Hepatic stellate cell (primary cell): Measurements from ENCODE around the gene COX19.

ENCODE experiments used
- DNase-seq: peaks from one replicate; pipeline ENCODE4 v3.0.0; 2011; ENCODE audit warnings: low spot score

Gene COX19

DNA sequence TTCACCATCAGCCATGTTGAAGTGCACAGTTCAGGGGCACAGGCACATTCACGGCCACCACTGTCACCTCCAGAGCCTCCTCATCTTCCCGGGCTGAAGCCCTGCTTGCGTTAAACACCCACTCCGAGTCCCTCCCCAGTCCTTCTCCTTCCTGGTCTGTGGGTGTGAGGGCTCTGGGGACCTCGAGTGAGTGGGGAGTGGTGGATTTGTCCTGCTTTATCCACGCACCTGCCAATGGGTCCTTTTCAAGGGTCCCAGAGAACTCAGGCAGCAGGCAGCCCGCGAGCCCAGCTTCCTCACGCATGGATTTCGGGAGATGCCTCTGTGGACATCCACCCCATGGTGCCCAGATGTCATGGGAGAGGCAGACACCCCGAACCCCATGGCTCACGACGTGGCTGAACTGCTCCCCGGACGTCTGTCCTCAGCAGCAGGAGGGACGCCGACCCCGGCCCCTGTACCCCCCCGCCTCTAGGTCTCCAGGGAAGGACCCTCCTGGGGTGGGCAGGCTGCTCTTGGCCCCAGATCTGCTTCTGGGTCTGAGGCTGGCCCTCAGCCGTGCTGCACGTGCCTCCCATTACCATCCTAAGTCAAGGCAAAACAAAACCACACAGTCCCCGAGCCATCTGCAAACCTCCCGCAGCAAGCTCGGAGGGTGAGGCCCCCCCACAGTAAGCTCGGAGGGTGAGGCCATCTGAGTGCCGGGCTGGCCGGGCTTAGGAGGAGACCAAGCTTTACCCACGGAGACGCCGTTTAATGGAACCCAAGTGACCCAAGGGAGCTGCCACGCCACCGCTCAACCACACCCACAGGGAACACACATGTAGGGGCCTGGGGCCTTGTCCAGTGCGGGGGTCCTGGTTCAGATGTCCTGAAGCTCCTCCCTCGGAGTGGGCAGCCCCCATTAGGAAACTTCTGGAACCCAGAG lies 16.6 kb upstream of the COX19 start:
- no peak for DNase-seq

DNA sequence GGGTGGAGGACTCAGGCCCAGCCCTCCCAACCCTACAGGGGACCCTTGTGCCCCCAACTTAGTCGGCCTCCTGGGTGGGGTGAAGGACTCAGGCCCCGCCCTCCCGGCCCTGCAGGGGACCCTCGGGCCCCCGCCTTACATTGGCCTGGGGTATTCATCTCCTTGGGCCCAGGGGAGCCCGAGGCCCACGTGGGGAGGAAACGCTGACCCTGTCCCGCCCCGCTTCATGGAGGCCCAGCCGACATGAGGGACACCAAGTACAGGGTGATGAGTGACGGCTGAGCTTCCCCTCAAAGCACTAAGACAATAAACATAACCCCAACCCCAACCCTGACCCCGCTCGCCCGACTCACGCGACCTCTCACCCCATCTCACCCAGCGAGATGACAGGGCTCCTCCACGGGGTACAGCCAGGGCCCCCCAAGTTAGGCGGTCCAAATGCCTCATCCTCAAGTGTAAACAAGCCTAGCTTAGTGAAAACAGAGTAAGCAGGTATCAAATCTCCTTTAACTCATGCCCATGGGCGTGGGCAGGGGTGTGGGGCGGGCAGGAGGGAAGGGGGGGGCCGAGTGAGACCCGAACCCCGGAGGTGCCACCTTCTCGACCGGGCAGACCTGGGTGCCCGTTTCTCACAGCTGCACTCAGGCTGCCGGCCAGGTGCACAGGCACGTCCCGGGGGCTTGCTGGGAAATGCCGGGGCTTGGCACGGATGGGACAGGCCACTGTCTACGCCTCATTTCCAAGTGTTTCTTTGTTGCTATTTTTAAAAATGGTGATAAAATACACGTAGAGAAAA lies 15.8 kb upstream of the COX19 start:
- no peak for DNase-seq

DNA sequence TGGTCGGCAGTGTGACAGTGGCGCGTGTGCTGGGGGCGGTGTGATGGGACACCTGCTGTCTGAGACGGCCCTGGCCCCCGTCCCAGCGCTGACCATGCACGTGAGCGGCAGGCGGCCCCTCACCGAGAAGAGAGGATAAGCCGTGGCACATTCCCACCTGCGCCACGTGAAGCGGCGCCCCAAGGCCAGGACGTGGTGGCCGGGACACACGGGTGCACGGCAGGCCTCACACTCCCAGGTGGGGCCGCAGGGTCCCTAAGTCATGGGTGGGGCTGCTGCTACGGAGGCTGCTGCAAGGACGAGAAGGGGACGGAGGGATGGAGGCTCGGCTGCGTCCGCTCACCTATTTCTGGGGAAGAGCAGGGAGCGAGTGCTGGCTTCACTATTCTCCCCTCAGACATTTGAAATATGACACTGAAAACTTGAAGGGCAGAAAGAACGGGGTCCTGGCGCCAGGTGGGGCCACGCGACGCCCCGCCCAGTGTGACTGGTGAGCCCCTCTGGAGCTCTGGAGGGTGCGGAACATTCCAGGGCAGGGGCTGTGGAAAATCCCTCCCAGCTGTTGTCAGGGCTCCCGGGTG lies 15.1 kb upstream of the COX19 start:
- DNase-seq: no peak

DNA sequence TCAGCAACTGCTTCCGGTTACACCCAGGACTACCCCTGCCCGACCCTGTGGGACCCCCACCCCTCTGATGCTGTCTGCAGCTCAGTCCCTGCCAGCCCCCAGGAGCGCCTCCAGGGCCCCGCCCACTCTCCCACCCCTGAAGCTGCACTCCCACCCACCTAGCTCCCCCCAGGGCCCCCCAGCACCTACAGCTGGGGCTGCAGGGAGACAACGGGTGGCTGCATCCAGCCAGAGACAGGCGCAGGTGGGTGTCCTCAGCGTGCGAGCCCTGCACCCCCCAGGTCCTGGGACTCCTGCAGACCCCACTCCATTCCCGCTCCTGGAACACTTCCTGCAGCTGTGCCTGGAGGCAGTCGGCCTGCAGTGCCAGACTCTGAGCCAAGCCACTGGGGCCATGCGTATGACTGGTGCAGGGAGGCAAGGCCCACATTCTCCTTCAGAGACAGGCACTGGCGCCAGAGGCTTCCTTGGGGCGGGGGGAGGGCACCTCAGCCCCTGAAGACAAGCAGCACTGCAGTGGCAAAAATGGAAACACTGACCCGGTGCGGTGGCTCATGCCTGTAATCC lies 13.7 kb upstream of the COX19 start:
- no peak for DNase-seq

DNA sequence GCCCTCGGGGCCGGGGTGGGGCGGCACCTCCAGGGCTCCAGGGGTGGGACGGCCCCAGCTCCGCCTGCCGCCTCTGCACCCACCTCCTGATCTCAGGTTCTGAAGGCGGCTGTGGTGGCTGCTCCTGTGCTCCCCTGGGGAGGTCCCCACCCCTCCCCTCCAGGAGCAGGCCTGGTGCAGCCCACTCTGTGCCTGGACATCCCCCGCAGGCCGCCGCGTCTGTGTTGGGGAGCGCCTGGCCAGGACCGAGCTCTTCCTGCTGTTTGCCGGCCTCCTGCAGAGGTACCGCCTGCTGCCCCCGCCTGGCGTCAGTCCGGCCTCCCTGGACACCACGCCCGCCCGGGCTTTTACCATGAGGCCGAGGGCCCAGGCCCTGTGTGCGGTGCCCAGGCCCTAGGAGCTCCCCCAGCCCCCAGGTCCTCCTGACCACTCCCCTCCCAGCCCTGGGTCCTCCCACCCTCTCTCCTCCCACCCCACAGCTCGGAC lies 13.1 kb upstream of the COX19 start:
- no peak for DNase-seq

DNA sequence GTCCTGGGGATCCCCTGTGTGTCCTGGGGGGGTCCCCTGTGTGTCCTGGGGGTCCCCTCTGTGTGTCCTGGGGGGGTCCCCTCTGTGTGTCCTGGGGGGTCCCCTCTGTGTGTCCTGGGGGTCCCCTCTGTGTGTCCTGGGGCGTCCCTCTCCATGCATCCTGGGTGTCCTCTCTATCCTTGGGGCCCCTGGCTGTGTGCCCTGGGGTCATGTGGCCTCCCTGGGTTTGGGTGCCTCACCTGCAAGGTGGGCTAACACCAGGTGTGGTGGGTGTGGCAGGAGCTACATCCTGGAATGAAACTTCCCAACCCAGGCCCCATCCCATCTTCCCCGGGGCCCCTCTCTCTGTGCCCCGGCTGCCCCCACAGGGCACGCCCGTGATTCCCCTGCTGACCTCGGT lies 12.6 kb upstream of the COX19 start:
- no peak for DNase-seq

DNA sequence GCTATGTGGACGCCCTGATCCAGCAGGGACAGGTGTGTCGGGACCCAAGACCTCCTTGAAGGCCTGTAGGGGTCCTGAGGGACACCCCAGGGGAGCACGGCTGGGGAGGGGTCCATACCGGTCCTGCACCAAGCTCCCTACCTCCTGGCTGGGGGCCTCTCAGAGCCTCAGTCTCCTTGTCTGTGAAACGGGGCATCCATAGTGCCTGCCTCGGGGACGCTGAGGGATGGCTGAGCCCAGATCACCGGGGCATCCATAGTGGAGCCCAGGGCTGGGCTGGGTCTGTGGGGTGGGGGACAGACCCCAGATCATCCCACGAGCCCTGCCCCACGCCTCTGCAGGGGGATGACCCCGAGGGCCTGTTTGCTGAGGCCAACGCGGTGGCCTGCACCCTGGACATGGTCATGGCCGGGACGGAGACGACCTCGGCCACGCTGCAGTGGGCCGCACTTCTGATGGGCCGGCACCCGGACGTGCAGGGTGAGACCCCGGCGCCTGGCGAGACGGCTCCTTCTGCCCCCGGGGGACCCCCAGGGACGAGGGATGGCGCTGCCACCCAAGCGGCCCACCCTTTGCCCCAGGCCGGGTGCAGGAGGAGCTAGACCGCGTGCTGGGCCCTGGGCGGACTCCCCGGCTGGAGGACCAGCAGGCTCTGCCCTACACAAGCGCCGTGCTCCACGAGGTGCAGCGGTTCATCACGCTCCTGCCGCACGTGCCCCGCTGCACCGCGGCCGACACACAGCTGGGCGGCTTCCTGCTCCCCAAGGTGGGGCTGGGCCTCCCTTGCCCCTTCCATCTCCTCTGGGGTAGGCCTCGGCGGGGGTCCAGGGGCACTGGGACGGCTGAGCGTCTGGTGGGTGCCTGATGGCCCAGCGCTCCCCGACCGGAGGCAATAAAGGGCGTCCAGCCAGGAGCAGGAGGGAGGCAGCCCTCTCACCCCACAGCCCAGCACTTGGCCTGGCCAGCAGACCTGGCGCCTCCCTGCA lies 11.7 kb upstream of the COX19 start:
- DNase-seq: no peak

DNA sequence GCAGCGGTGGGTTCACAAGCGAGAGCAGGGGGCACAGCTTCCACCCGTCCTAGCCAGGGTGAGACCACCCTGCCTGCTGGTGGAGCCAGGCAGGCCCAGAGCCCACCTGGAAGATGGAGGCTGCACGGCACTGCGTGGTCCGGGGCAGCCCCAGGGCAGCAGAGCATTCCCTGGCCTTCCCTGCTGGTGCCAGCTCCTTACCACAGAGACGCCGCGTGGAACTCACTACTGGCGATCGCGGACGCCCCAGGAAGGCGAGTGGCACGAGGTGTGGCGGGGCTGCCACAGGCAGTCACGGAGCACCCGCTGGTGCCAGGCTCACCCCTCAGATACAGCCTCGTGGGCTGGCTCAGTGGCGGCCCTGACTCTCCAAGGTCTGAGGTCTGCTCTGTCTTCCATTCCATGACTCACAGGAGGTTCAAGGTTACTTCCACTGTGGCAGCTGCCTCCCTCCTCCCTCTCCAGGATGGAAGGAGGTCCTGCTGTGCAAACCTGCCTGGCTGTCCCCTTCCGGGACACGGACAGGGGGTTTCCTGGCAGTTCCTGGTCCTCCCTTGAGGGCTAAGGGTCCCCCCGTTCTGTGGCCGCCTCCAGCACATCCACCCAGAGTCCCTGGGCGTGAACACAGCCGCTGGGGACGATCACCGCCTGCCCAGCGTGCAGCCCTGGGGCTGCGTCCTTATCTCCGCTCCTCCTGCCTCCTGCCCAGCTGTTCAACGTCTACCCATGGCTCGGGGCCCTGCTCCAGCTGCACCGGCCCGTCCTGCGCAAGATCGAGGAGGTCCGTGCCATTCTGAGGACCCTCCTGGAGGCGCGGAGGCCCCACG lies 10.8 kb upstream of the COX19 start:
- peak; percentile 77 for DNase-seq

DNA sequence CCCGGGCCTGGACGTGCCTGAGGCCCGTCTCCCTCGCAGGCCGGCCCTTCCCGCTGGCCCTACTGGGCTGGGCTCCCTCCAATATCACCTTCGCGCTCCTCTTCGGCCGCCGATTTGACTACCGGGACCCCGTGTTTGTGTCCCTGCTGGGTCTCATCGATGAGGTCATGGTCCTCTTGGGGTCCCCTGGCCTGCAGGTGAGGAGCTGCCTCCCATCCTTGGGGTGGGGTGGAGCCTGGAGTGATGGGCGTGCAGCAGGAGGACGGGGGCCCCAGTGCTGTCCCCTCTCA lies 9.7 kb upstream of the COX19 start:
- no peak for DNase-seq

DNA sequence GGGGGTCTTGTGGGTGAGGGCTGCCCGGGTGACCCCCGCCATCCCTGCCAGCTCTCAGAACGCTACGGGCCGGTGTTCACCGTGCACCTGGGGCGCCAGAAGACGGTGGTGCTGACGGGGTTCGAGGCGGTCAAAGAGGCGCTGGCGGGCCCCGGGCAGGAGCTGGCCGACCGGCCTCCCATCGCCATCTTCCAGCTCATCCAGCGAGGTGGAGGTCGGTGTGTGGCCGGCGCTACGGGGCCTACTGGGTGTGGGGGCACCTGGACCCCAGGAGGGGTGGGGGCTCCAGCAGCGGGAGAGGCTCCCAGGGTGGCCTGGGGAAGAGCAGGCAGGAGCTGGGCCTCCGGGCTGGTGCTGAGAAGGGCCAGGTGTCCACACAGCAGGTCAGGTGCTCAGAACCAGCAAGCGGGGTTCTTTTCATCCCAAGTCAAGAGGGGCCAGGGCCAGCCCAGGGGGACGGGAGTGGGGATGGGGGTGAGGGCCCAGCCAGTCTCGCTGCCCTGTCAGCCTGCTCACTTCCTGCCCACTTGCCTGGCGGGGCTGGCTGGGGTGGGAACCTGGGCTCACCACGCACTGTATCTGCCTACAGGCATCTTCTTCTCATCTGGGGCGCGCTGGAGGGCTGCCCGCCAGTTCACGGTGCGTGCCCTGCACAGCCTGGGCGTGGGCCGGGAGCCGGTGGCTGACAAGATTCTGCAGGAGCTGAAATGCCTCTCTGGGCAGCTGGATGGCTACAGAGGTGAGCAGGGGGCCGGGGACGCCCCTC lies 9.2 kb upstream of the COX19 start:
- DNase-seq: no peak

DNA sequence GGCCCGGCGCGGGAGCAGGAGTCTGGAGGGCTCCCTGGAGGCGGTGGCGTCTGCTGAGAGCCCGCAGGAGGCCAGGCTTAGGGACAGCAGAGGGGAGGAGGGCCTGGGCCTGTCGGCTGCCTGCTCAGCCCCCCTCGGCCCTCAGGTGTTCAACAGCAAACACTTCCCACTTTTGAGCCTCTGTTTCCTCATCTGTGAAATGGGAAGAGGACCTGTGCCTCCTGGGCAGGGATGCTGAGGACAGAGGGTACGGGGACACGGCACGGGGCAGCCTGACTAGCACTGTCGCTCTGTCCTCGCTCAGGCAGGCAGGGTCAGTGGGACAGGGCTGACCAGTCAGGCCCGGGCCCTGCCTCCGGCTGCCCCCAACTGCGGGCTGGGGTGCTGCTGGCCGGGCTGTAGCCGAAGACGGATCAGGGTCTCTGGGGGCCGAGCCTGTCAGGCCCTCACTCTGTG lies 8.3 kb upstream of the COX19 start:
- DNase-seq: no peak

DNA sequence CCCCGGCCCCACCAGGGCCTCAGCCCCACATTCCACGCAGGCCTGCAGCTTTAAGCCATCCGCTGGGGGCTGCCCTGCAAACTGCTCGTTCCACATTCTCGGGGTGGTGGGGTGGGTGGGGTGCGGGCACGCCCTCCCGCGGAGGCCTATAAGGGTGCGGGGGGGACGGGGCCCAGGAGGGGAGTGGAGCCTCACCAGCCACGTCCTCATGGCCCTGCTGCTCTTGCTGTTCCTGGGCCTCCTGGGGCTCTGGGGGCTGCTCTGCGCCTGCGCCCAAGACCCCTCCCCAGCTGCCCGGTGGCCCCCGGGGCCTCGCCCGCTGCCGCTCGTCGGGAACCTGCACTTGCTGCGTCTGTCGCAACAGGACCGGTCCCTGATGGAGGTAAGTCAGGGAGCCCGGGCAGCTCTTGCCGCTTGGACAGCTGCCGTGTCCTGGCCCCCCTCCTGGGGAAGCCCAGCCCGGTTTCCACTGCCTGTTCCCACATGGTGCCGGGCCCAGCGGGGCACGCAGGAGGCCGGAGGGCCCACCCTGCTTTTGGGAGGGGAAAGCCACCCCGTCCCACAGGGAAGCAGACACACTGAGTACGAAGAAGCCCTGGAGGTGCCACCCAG lies 7.8 kb upstream of the COX19 start, which contains the start of gene CYP2W1:
TSS of gene CYP2W1 (plus strand) at position 178 of the 612 bp plus-strand sequence. CDS start at position 209, 31 bp downstream.
- DNase-seq: no peak

DNA sequence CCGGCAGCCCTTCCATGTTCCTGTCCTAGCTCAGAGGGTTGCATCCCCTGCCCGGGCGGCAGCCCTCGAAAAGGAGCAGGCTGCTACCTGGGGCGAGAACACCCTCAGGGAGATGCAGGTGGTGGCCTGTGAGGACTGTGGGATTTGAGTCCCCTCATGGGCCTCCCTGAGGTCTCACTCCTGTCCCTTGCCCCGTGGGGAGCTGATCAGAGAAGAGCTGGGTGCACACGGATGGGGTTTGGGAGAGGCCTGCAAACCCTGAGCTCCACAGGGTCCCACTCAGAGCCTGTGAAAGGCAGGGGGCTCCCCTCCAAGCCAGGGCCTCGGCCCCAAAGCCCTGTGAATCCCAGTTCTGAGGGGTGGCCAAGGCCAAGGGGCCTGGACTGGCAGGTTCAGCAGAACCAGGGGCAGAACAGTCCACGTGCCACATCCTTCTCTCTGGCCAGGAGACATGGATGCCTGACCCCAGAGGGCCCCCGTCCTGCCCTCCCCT lies 7.2 kb upstream of the COX19 start:
- DNase-seq: no peak

DNA sequence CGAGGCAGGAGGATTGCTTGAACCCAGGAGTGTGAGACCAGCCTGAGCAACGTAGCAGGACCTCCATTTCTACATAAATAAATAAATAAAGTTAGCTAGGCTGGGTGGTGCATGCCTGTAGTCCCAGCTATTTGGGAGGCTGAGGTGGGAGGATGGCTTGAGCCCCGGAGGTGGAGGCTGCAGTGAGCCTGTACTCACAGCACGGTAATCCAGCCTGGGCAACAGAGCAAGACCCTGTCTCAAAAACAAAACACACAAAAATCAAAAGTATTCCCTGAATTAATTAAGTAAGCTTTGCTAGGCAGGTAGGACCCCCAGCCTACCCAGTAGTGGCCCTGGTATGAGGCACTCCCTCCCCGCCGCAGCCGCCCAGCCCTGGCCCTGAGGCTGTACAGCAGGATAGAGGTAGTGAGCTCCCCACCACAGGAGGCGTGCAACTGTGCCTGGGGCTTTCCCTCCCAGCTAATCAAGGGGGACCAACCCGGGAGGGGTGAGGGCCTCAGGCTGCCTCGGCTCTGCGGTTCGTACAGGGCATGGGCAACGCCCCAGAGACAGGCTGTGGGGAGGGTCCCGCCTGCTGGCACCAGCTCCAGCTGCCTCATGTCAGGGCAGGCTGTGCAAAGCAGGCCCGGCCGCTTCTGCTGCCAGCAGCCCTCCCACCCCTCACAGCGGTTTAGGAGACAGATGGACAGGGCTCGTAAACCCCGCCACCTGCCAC lies 6.6 kb upstream of the COX19 start:
- DNase-seq: no peak

DNA sequence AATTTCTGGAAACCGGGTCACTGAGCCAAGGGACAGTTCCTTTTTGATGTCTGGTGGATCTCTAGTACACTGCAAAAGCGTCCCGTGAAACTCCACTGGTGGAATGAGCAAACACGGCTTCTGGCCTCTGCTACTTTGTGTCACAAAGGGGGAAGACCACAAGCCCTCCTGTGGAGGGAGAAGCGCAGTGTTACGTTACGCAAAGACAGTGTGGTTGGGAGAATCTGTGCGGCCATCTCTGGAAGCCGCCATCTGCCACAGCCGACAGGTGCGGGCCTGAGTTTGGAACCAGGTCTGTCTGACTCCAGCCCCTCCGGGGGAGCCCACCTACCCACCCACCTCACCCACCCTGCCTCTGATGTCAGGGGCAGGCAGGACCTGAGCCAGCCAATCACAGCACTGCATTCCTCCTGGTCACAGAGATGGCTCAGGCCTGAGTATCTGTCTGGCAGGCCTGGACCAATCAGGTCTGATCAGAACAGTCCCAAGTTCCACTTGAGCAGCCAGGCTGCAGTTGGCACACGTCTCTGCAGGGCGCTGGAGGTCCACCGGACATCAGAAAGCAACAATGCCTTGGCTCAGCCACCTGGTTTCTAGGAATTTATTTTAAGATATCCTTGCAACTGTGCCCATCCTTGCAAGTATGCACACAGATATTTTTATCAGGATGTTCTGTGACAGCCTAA lies 4.7 kb upstream of the COX19 start:
- peak; percentile 50 for DNase-seq

DNA sequence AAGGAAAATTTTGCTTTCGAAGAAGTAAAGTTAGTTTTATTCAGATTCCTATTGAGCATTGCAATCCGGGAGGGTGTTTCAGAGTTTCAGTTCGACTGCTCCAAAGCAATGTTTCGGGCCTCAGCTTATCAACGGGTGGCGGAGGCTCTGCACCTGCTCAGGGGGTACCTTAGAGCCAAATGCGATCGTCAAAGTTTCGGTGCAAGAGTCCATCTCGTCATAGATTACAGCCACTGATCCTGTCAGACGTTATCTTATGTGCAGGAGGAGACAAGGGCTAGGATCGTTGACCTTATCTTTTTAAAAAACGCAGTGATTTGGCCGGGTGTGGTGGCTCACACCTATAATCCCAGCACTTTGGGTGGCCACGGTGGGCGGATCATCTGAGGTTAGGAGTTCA lies 3.8 kb upstream of the COX19 start:
- DNase-seq: no peak

DNA sequence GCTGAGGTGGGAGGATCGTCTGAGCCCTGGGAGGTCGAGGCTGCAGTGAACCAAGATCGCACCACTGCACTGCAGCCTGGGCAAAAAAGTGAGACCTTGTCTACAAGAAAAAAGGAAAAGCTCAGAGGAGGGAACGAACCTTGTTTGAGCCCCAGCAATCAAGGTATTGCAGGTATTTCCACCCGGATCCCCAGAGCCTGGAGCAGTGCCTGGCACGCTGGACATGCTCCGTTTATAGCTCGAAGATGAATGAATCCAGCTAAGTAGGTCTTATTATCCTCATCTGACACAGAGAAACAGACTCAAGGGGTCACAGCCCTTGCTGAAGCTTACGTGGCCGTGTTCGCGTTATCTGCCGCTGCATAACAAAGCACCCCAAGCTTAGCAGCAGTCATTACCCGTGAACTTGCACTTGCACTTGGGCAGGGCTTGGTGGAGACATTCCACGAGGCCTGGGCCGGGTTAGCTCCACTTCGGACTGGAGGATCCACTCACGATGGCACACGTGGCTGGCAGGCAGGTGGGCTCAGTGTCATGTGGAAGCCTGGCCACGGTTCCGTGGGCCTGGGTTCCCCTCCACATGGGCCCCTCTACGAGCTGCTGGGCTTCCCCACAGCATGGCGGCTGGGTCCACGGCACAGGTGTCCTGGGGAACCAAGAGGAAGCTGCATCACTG lies 3.2 kb upstream of the COX19 start:
- DNase-seq: no peak
